C4-2B (cell line): ENCODE measurements around the gene PTPRD.

ENCODE experiments used
- H3K27ac ChIP-seq: fragments of 450-650 bp; 2 replicates; pipeline ENCODE4 v1.5.1; 2017
- CTCF ChIP-seq: fragments of 450-650 bp; conservative IDR thresholded peaks from 2 replicates; pipeline ENCODE4 v1.5.1; 2017; ENCODE audit warnings: mild to moderate bottlenecking
- ZFX ChIP-seq: fragments of 450-650 bp; IDR thresholded peaks from 2 replicates; pipeline ENCODE4 v1.6.1; 2017

PTPRD gene

GRCh38 chr9:9605681-9606080 is 1007.1 kb downstream of the PTPRD start:
- TF ChIP-seq CTCF (no peak), ZFX (no peak)
- H3K27ac ChIP-seq, result no peak overlapping the region

DNA sequence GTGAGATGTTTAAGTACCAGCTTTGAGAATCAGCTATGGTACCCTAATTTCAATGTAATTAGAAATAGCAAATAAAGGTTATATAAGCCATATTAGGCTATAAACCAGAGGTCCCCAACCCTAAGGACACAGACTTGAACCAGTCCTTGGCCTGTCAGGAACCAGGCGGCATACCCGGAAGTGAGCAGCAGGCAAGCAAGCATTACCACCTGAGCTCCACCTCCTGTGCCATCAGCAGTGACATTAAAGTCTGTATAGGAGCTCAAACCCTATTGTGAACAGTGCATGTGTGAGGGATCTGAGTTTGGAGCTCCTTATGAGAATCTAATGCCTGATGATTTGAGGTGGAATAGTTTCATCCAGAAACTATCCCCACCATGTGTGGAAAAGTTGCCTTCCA is 1009.5 kb downstream of the PTPRD start:
- no peak for TF ChIP-seq ZFX
- TF ChIP-seq CTCF, result no peak
- H3K27ac ChIP-seq, result no peak overlapping the region

- no peak overlapping the region for H3K27ac ChIP-seq
These were observed 1014.1 kb downstream of the PTPRD start for GRCh38 chr9:9598723-9599122.

DNA sequence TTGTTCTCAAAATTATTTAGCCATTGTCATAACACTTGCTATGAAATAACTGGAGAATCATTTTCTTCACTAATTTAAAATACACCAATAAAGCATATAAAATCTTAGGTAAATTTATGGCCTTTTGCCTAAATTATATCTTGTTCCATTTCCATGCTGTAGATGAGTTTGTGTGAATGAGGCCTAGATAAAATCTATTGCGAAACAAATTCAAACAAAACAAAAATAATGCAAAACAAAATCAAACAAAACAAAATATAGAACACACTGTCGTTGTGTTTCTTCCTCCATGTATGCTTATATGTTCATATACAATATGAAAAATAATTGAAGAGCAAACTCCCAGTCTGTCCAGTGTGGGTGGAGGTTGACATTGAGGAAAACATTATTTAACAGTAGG is 1020.7 kb downstream of the PTPRD start:
- TF ChIP-seq ZFX, result no peak
- H3K27ac ChIP-seq, result no peak overlapping the region

More at GRCh38 chr9:9598723-9599122, 1014.1 kb downstream of the PTPRD start:
- no peak for TF ChIP-seq ZFX
- TF ChIP-seq CTCF, result no peak

DNA sequence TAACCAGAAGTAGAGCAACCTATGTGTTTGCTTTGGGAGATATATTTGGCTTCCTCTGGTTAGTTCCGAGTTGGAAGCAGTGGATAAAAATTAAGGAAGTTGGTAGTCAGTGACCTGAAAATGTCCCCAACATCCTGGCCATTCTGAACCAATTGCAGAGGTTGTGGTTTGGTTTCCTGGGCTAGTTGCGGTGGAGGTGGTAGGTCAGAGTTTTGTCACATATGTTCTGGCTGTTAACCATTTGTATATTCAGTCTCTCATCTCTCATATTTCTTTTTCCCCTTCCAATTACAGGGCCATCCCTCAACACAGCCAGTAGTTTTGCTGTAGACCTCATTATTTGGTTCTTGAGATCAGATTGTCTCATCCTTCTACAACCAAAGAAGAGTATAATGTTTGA is 1026.9 kb downstream of the PTPRD start:
- no peak for TF ChIP-seq CTCF
- TF ChIP-seq ZFX, result no peak
- no peak overlapping the region for H3K27ac ChIP-seq

DNA sequence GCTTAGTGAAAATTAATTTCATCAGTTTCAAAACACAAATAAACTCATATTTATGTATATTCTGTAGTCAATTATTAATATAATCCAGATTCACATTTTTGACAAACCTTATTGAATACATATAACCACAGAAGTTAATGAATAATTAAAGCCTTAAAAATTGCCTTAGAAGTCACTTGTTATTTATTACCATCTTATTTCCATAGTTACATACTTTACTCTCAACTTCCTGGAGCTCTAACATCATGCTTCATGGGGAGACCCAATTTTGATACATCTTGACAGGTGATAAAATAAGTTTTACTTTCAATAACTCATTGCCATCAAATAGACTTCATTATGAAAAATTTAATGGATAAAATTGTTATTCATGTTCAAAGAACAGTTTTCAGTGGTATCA is 1038.7 kb downstream of the PTPRD start:
- H3K27ac ChIP-seq, result no peak overlapping the region
- TF ChIP-seq CTCF (no peak), ZFX (no peak)

- no peak overlapping the region for H3K27ac ChIP-seq
- no peak for TF ChIP-seq ZFX
- no peak for TF ChIP-seq CTCF
These were observed 1047.1 kb downstream of the PTPRD start for GRCh38 chr9:9565700-9566099.

- H3K27ac ChIP-seq, result no peak overlapping the region
- TF ChIP-seq CTCF, result no peak
- TF ChIP-seq ZFX, result no peak
These were observed 1049.0 kb downstream of the PTPRD start for GRCh38 chr9:9563817-9564216.
